PC-9 (cell line): ENCODE data around the gene CNTN4. TPM values are rescaled to one million over a fixed set of nuclear protein-coding genes. Genes with fewer than 3 reads are reported as not detected.
"Not testable (repeated sequence)": the region's sequence is repeated elsewhere in the genome, so short reads cannot be mapped to it uniquely, and the experiment has no call there.

Source experiments
- BruUV-seq: library from RNA; stranded (reverse); fragments of 400-500 nt; replicated peaks from 2 replicates; lab custom pipeline; 2021; lab: Mats Ljungman, UMichigan
- CTCF ChIA-PET: fragments of 300-600 bp; sonication (Branson Sonifier 250); formaldehyde crosslinking; loops from one replicate; lab custom pipeline; 2022; ENCODE audit warnings: antibody characterized with exemption; lab: Charles Lee
- POLR2A ChIA-PET: fragments of 300-600 bp; sonication (Branson Sonifier 250); formaldehyde crosslinking; loops from one replicate; lab custom pipeline; 2022; ENCODE audit warnings: antibody characterized with exemption; ENCODE audit not compliant: unreplicated experiment; lab: Charles Lee
- DNase-seq, 2 experiments: peaks; one replicate each; pipeline versions ENCODE4 v3.0.0 to v3.0.0-alpha.2; 2015 to 2022; ENCODE audit warnings: mixed read lengths in 1 of 2
- H2AFZ ChIP-seq: fragments of 200-600 bp; sonication (generic); 2 replicates; pipeline ENCODE4 v1.8.1; 2017; ENCODE audit warnings: antibody characterized with exemption
- H3F3A ChIP-seq: fragments of 200-600 bp; sonication (generic); 2 replicates; pipeline ENCODE4 v1.8.1; 2017; ENCODE audit warnings: antibody characterized with exemption, mild to moderate bottlenecking, low read depth; ENCODE audit not compliant: insufficient read depth
- H3K27ac ChIP-seq: fragments of 200-600 bp; sonication (generic); 2 replicates; pipeline ENCODE4 v1.6.1; 2016; ENCODE audit warnings: mixed run types
- H3K27me3 ChIP-seq: fragments of 200-600 bp; sonication (generic); 2 replicates; pipeline ENCODE4 v1.6.1; 2016; ENCODE audit warnings: low read depth, mixed run types; ENCODE audit not compliant: insufficient read depth
- H3K36me3 ChIP-seq: fragments of 200-600 bp; sonication (generic); 2 replicates; pipeline ENCODE4 v1.6.1; 2016; ENCODE audit warnings: low read depth, mixed run types
- H3K4me1 ChIP-seq: fragments of 200-600 bp; sonication (generic); replicated peaks from 2 replicates; pipeline ENCODE4 v1.6.1; 2016; ENCODE audit warnings: mixed run types; ENCODE audit not compliant: insufficient read depth
- H3K4me2 ChIP-seq: fragments of 200-600 bp; sonication (generic); 2 replicates; pipeline ENCODE4 v1.6.1; 2017; ENCODE audit warnings: mixed run types
- H3K4me3 ChIP-seq: fragments of 200-600 bp; sonication (generic); 2 replicates; pipeline ENCODE4 v1.6.1; 2016; ENCODE audit warnings: mixed run types
- H3K79me2 ChIP-seq: fragments of 200-600 bp; sonication (generic); 2 replicates; pipeline ENCODE4 v1.6.1; 2017; ENCODE audit warnings: low read depth, mixed run types
- H3K9me2 ChIP-seq: fragments of 200-600 bp; sonication (generic); 2 replicates; pipeline ENCODE4 v1.8.1; 2017; ENCODE audit warnings: mild to moderate bottlenecking; ENCODE audit not compliant: insufficient read depth
- H3K9me3 ChIP-seq: fragments of 200-600 bp; sonication (generic); 2 replicates; pipeline ENCODE4 v1.8.1; 2016; ENCODE audit warnings: low read depth; ENCODE audit not compliant: insufficient read depth
- H4K20me1 ChIP-seq: fragments of 200-600 bp; sonication (generic); 2 replicates; pipeline ENCODE4 v1.8.1; 2017; ENCODE audit not compliant: insufficient read depth
- EZH2 ChIP-seq: fragments of 200-600 bp; sonication (generic); IDR thresholded peaks from 2 replicates; pipeline ENCODE4 v1.8.0; 2017; ENCODE audit warnings: antibody characterized with exemption, low read depth
- intact Hi-C: fragments of 100-400 bp; cut with micrococcal nuclease; formaldehyde crosslinking; loops from one replicate; pipeline ENCODE4 v1.10.0; 2022; ENCODE audit not compliant: unreplicated experiment
- total RNA-seq: library from RNA; stranded (reverse); gene quantifications from 2 replicates; pipeline ENCODE4 v1.2.3, GENCODE V29; 2021
- TF ChIP-seq, protein P1 (sequence below): fragments of 200-600 bp; sonication (generic); conservative IDR thresholded peaks from 2 replicates; pipeline ENCODE4 v1.6.1; 2017; ENCODE audit warnings: mixed run types, antibody characterized with exemption, mild to moderate bottlenecking, moderate library complexity

The CNTN4 gene
- total RNA-seq, 1 experiment from 2014 or later, result not detected

- Histone ChIP-seq H2AFZ (no peak overlapping the region), H3K27ac (no peak overlapping the region), H3K4me1 (no peaks in the 10 kb centered on the region), H3K27me3 (no peaks in the 10 kb centered on the region), H3K79me2 (no peaks in the 10 kb centered on the region), H3K9me2 (no peaks in the 10 kb centered on the region), H3K36me3 (no peaks in the 10 kb centered on the region), H3K9me3 (no peaks in the 10 kb centered on the region), H3K4me2 (no peak overlapping the region), H4K20me1 (no peaks in the 10 kb centered on the region), H3K4me3 (no peak overlapping the region), H3F3A (no peaks in the 10 kb centered on the region)
- DNase-seq, result no peak
- ChIA-PET POLR2A (no interaction called here), CTCF (no interaction called here)
- TF ChIP-seq, protein P1, sequence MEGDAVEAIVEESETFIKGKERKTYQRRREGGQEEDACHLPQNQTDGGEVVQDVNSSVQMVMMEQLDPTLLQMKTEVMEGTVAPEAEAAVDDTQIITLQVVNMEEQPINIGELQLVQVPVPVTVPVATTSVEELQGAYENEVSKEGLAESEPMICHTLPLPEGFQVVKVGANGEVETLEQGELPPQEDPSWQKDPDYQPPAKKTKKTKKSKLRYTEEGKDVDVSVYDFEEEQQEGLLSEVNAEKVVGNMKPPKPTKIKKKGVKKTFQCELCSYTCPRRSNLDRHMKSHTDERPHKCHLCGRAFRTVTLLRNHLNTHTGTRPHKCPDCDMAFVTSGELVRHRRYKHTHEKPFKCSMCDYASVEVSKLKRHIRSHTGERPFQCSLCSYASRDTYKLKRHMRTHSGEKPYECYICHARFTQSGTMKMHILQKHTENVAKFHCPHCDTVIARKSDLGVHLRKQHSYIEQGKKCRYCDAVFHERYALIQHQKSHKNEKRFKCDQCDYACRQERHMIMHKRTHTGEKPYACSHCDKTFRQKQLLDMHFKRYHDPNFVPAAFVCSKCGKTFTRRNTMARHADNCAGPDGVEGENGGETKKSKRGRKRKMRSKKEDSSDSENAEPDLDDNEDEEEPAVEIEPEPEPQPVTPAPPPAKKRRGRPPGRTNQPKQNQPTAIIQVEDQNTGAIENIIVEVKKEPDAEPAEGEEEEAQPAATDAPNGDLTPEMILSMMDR, result no peak
- no peak for TF ChIP-seq EZH2
- intact Hi-C loops, result no loop called here
- no TSS peak for BruUV-seq
Measured at GRCh38 chr3:2523281-2523836, 424.7 kb downstream of the CNTN4 start.

DNA sequence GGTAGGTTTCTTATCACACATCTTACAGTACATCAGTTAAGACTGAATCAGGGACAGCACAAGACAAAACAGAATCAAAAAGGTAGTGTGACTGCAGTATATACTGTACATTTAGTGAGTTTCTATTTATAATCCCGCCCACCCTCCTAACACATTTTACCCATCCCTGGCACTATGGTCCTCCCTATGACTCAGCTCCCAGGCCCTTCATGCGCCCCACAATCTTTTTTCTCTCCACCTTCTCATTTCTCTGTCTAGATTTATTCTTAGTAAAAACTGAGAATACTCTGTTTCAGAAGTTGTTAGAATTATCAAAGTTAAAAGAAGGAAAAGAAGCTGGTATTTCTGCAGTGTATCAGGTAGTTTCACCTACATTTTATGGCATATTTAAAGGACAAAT lies 427.3 kb downstream of the CNTN4 start:
- no peak for DNase-seq
- Histone ChIP-seq H3K9me3 (no peaks in the 10 kb centered on the region), H2AFZ (no peak overlapping the region), H3K4me1 (no peaks in the 10 kb centered on the region), H3K36me3 (no peaks in the 10 kb centered on the region), H3K79me2 (no peaks in the 10 kb centered on the region), H4K20me1 (no peaks in the 10 kb centered on the region), H3K9me2 (no peaks in the 10 kb centered on the region), H3K27me3 (no peaks in the 10 kb centered on the region), H3K4me2 (no peak overlapping the region), H3K4me3 (no peak overlapping the region), H3K27ac (no peak overlapping the region), H3F3A (no peaks in the 10 kb centered on the region)
- intact Hi-C loops, result no loop called here
- no TSS peak for BruUV-seq
- POLR2A ChIA-PET, result no interaction called here
- CTCF ChIA-PET, result no interaction called here
- TF ChIP-seq, protein P1, result no peak
- TF ChIP-seq EZH2, result no peak

DNA sequence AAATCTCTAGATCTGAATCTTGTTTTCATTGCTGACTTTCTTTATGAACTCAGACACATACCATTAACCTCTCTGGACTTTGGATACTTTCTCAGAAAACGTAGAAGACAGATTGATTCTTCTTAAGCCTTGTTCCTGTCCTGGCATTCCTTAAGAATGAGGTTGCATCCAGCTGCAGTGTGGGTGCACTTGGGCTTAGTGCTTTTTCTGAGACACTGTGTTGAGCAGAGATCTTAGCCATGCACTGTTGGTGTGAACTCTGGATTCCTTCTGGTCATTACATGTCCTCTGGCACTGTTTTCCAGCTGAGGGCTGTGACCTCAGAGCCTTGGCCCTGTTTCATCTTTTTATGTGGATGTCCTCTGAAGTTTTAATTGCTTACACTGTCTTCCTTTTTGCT lies 428.3 kb downstream of the CNTN4 start:
- Histone ChIP-seq H2AFZ (no peak overlapping the region), H3K9me3 (no peaks in the 10 kb centered on the region), H3K4me2 (no peak overlapping the region), H3K79me2 (no peaks in the 10 kb centered on the region), H4K20me1 (no peaks in the 10 kb centered on the region), H3K9me2 (no peaks in the 10 kb centered on the region), H3F3A (no peaks in the 10 kb centered on the region), H3K4me3 (no peak overlapping the region), H3K27me3 (no peaks in the 10 kb centered on the region), H3K36me3 (no peaks in the 10 kb centered on the region), H3K27ac (no peak overlapping the region), H3K4me1 (no peaks in the 10 kb centered on the region)
- intact Hi-C loops, result no loop called here
- BruUV-seq, result no TSS peak
- no peak for DNase-seq
- TF ChIP-seq, protein P1, result no peak
- no peak for TF ChIP-seq EZH2
- POLR2A ChIA-PET, result no interaction called here
- CTCF ChIA-PET, result no interaction called here

- CTCF ChIA-PET, H3K79me2 ChIP-seq, BruUV-seq, DNase-seq, H4K20me1 ChIP-seq, POLR2A ChIA-PET, H3K4me1 ChIP-seq, H2AFZ ChIP-seq, H3K9me3 ChIP-seq, intact Hi-C loops, H3K9me2 ChIP-seq, H3K27ac ChIP-seq, H3K27me3 ChIP-seq, H3K4me2 ChIP-seq, H3K4me3 ChIP-seq, H3F3A ChIP-seq, H3K36me3 ChIP-seq: not testable (repeated sequence)
Measured at GRCh38 chr3:2527328-2527727, 428.7 kb downstream of the CNTN4 start.

DNA sequence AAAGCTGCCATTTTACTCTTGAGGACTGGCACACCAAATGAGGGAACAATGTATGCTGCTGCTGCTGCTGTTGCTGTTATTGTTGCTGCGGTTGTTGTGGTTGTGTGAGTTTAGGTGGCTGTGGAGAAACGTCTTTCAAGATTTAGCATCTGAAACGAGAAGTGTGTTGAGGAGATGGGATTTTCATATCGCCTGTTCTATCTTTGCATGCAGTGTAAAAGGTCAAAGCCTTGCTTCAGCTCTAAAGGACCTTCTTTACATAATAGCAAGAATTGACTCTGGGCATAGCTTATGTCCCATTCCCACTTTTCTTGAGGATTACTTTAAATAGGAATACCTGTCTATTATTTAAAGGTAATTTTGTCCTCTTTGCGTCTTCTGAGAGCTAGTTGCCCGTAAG lies 436.1 kb downstream of the CNTN4 start:
- BruUV-seq, POLR2A ChIA-PET: not testable (repeated sequence)

More for the DNA sequence above, 436.1 kb downstream of the CNTN4 start:
- H3K27me3 ChIP-seq, H3F3A ChIP-seq, H3K9me3 ChIP-seq, H3K9me2 ChIP-seq, H3K27ac ChIP-seq, H3K4me3 ChIP-seq, intact Hi-C loops, H3K4me1 ChIP-seq, DNase-seq, H3K36me3 ChIP-seq, H4K20me1 ChIP-seq, H3K4me2 ChIP-seq, H2AFZ ChIP-seq, H3K79me2 ChIP-seq, CTCF ChIA-PET: not testable (repeated sequence)
